Effector memory CD4-positive, alpha-beta T cell (primary cell): Measurements from ENCODE around the gene MARCHF2.
"Not testable (repeated sequence)": the region's sequence is repeated elsewhere in the genome, so short reads cannot be mapped to it uniquely, and the experiment has no call there.

Source experiments
- DNase-seq, 3 donors: peaks; one replicate each; pipeline ENCODE4 v3.0.0-alpha.2; 2020
- H3K27ac ChIP-seq: 2 replicates; pipeline ENCODE4 v1.7.0; 2013; ENCODE audit warnings: mild to moderate bottlenecking, low read length, moderate library complexity; ENCODE audit not compliant: insufficient read depth, poor library complexity, severe bottlenecking
- H3K27me3 ChIP-seq: replicated peaks from 2 replicates; pipeline ENCODE4 v1.7.0; 2013; ENCODE audit warnings: mild to moderate bottlenecking, low read length; ENCODE audit not compliant: insufficient read depth, control insufficient read depth, poor library complexity, severe bottlenecking
- H3K36me3 ChIP-seq: 2 replicates; pipeline ENCODE4 v1.7.0; 2013; ENCODE audit warnings: mild to moderate bottlenecking, low read length, moderate library complexity; ENCODE audit not compliant: control insufficient read depth, insufficient read depth
- H3K4me1 ChIP-seq: 2 replicates; pipeline ENCODE4 v1.7.0; 2013; ENCODE audit warnings: low read length, mild to moderate bottlenecking; ENCODE audit not compliant: control insufficient read depth, insufficient read depth, poor library complexity, severe bottlenecking
- H3K4me3 ChIP-seq: 2 replicates; pipeline ENCODE4 v1.7.0; 2013; ENCODE audit warnings: low read length, low read depth, mild to moderate bottlenecking; ENCODE audit not compliant: insufficient read depth, poor library complexity, severe bottlenecking
- H3K9me3 ChIP-seq: 2 replicates; pipeline ENCODE4 v1.7.0; 2013; ENCODE audit warnings: mild to moderate bottlenecking, low read length, moderate library complexity; ENCODE audit not compliant: control insufficient read depth

MARCHF2 gene

DNA sequence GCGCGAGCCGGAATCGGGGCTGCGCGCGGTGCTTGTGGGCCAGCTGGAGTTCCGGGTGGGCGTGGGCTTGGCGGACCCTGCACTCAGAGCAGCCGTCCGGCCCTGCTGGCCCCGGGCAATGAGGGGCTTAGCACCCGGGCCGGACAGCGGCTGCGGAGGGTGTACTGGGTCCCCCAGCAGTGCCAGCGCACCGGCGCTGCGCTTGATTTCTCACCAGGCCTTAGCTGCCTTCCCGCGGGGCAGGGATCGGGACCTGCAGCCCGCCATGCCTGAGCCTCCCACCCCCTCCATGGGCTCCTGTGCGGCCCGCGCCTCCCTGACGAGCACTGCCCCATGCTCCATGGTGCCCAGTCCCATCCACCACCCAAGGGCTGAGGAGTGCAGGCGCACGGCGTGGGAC, 37.3 kb upstream of the MARCHF2 start:
- H3K27me3 ChIP-seq, H3K36me3 ChIP-seq, H3K9me3 ChIP-seq, H3K4me3 ChIP-seq, H3K27ac ChIP-seq, H3K4me1 ChIP-seq, DNase-seq: not testable (repeated sequence)

DNA sequence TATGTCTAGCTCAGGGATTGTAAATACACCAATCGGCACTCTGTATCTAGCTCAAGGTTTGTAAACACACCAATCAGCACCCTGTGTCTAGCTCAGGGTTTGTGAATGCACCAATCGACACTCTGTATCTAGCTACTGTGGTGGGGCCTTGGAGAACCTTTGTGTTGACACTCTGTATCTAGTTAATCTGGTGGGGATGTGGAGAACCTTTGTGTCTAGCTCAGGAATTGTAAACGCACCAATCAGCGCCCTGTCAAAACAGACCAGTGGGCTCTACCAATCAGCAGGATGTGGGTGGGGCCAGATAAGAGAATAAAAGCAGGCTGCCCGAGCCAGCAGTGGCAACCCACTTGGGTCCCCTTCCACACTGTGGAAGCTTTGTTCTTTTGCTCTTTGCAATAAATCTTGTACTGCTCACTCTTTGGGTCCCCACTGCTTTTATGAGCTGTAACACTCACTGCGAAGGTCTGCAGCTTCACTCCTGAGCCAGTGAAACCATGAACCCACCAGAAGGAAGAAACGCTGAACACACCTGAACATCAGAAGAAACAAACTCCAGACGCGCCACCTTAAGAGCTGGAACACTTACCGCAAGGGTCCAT, 36.6 kb upstream of the MARCHF2 start:
- H3K4me1 ChIP-seq, H3K36me3 ChIP-seq, DNase-seq, H3K4me3 ChIP-seq, H3K9me3 ChIP-seq, H3K27ac ChIP-seq, H3K27me3 ChIP-seq: not testable (repeated sequence)

DNA sequence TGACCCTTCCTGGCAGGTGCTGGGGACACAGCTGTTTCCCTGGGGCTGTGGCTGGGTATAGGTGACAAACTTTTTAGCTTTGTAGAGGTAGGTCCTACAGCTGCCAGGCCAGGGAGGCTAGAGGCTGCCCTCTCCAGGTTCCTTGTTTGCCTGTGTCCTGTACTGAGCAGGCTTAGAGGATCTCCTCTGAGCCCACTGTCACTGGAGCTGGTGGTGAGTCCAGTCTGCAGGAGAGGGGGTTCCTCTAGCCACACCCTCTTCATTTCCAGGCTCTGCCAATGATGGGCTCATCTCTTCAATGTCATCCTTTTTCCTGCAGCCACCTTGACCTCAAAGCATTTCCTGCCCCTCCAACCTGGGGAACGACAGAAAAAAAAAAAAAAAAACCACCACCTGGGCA, 35.5 kb upstream of the MARCHF2 start:
- Histone ChIP-seq H3K27ac (no peak overlapping the region), H3K27me3 (no peaks in the 10 kb centered on the region), H3K4me1 (peaks cover 4% of the 10 kb centered on the region), H3K36me3 (no peaks in the 10 kb centered on the region), H3K9me3 (no peaks in the 10 kb centered on the region), H3K4me3 (no peak overlapping the region)
- DNase-seq: no peak

DNA sequence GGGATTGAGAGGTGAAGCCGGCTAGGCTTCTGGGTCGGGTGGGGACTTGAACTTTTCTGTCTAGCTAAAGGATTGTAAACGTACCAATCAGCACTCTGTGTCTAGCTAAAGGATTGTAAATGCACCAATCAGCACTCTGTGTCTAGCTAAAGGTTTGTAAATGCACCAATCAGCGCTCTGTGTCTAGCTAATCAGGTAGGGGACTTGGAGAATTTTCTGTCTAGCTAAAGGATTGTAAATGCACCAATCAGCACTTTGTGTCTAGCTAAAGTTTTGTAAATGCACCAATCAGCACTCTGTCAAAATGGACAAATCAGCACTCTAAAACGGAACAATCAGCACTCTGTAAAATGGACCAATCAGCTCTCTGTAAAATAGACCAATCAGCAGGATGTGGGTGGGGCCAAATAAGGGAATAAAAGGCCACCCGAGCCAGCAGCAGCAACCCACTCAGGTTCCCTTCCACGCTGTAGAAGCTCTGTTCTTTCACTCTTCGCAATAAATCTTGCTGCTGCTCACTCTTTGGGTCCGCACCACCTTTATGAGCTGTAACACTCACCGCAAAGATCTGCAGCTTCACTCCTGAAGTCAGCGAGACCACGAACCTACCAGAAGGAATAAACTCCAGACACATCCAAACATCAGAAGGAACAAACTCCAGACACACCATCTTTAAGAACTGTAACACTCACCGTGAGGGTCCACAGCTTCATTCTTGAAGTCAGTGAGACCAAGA, 33.8 kb upstream of the MARCHF2 start:
- DNase-seq, H3K27ac ChIP-seq, H3K4me1 ChIP-seq, H3K36me3 ChIP-seq, H3K9me3 ChIP-seq, H3K4me3 ChIP-seq, H3K27me3 ChIP-seq: not testable (repeated sequence)

DNA sequence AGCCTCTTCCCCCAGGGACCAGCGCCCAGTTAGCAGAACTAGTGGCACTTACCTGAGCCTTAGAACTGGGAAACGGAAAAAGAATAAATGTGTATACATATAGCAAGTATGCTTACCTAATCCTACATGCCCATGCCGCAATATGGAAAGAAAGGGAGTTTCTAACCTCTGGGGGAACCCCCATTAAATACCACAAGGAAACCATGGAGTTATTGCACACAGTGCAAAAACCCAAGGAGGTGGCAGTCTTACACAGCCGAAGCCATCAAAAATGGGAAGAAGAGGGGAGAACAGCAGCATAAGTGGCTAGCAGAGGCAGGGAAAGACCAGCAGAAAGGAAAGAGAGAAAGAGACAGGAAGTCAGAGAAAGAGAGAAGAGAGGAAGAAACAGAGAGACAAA, 28.5 kb upstream of the MARCHF2 start:
- H3K36me3 ChIP-seq, H3K27ac ChIP-seq, DNase-seq, H3K4me3 ChIP-seq, H3K9me3 ChIP-seq, H3K27me3 ChIP-seq, H3K4me1 ChIP-seq: not testable (repeated sequence)

DNA sequence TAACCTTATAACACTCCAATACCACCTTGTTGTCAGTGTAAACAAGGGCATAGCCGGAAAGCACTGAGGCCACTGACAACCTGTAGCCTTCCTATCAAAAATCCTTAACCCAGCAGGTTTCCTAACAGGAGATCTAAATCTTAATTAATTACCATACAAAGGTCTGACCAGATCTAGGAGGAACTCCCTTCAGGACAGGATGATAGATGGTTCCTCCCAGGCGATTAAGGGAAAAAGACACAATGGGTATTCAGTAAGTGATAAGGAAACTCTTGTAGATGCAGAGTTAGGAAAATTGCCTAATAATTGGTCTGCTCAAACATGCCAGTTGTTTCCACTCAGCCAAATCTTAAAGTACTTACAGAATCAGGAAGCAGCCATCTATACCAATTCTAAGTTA, 28.0 kb upstream of the MARCHF2 start:
- H3K4me3 ChIP-seq, H3K4me1 ChIP-seq, H3K36me3 ChIP-seq, H3K9me3 ChIP-seq, H3K27me3 ChIP-seq, DNase-seq, H3K27ac ChIP-seq: not testable (repeated sequence)

DNA sequence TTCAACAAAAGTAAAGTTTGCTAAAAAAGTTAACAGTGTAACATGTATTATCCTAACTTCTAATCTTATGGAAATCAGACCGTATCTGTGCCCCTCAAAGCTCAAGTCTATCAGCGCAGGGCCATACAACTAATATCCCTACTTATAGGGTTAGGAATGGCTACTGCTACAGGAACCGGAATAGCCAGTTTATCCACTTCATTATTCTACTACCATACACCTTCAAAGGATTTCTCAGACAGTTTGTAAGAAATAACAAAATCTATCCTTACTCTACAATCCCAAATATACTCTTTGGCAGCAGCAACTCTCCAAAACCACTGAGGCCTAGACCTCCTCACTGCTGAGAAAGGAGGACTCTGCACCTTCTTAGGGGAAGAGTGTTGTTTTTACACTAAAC, 27.5 kb upstream of the MARCHF2 start:
- not testable (repeated sequence) for H3K27me3 ChIP-seq, H3K9me3 ChIP-seq, H3K27ac ChIP-seq, H3K4me3 ChIP-seq, DNase-seq, H3K4me1 ChIP-seq, H3K36me3 ChIP-seq

DNA sequence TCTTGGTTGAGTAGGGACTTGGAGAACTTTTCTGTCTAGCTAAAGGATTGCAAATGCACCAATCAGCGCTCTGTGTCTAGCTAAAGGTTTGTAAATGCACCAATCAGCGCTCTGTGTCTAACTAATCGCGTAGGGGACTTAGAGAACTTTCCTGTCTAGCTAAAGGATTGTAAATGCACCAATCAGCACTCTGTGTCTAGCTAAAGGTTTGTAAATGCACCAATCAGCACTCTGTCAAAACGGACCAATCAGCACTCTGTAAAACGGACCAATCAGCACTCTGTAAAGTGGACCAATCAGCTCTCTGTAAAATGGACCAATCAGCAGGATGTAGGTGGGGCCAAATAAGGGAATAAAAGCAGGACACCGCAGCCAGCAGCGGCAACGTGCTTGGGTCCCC, 26.7 kb upstream of the MARCHF2 start:
- not testable (repeated sequence) for DNase-seq, H3K9me3 ChIP-seq, H3K4me1 ChIP-seq, H3K36me3 ChIP-seq, H3K4me3 ChIP-seq, H3K27me3 ChIP-seq, H3K27ac ChIP-seq

DNA sequence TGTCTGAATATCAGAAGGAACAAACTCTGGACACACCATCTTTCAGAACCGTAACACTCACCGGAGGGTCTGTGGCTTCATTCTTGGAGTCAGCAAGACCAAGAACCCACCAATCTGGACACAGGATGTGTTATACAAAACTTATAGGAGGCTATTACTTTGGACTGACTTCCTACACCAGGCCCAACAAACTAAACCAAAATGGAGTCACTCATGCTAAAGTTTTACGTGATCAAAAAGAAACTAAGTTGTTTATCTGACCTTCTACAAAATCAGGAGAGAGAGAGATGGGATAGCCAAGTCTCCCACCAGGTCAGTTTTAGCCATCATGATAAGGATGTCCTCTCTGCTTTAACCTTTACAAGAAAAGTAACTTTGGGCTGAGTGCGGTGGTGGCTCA, 26.1 kb upstream of the MARCHF2 start:
- Histone ChIP-seq H3K27ac (no peak overlapping the region), H3K36me3 (no peaks in the 10 kb centered on the region), H3K4me3 (no peak overlapping the region)

DNA sequence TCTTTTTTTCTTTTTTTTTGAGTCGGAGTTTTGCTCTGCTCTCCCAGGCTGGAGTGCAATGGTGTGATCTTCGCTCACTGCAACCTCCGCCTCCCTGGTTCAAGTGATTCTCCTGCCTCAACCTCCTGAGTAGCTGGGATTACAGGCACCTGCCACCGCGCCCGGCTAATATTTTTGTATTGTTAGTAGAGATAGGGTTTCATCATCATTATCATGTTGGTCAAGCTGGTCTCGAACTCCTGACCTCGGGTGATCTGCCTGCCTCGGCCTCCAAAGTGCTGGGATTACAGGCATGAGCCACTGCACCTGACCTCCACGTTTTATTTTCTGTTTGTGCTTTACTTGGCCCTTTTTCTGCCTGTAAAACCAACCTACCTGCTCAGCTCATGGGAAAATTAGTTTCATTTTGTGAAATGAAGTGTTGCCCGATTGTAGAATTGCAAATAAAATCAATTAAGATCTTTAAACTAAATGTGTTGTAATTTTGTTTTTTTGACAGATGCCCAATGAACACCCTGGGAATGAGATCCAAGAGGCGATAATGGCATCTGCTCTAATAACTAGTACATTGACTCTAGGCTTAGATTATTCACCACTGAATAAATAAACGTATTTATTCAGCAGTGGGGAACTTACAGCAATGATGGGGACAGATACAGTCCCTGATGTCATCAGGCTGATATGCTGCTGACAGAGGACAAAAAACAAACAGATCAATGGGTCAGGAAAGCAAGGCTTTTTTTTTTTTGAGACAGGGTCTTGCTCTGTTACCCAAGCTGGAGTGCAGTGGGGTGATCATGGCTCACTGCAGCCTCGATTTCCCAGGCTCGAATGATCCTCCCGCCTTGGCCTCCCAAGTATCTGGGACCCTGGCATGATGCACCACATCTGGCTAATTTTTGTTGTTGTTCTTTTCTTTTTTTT, 25.2 kb upstream of the MARCHF2 start:
- Histone ChIP-seq H3K27ac (no peak overlapping the region), H3K4me1 (peaks cover 5% of the 10 kb centered on the region), H3K27me3 (no peaks in the 10 kb centered on the region), H3K36me3 (no peaks in the 10 kb centered on the region), H3K4me3 (no peak overlapping the region), H3K9me3 (no peaks in the 10 kb centered on the region)
- DNase-seq: no peak

More for the DNA sequence above, 26.1 kb upstream of the MARCHF2 start:
- no peaks in the 10 kb centered on the region for H3K27me3 ChIP-seq
- no peak for DNase-seq
- H3K4me1 ChIP-seq: peaks cover 5% of the 10 kb centered on the region
- H3K9me3 ChIP-seq: no peaks in the 10 kb centered on the region
